SKM-1 (cell line): ENCODE measurements around the gene DBI.
A peak's percentile ranks its signal among the peaks of the same experiment; 100 is the strongest.
"Not testable (repeated sequence)": the region's sequence is repeated elsewhere in the genome, so short reads cannot be mapped to it uniquely, and the experiment has no call there.

ENCODE experiments used
- DNase-seq: peaks from one replicate; lab custom pipeline; 2025; ENCODE audit not compliant: unreplicated experiment; lab: John Stamatoyannopoulos, UW

The DBI gene

GRCh38 chr2:119393971-119394748 lies 27.4 kb downstream of the DBI start:
- no peak for DNase-seq

GRCh38 chr2:119397196-119397595 lies 30.4 kb downstream of the DBI start:
- DNase-seq, result no peak

GRCh38 chr2:119402106-119402505 lies 35.3 kb downstream of the DBI start:
- DNase-seq, result no peak

GRCh38 chr2:119402645-119403560 lies 36.1 kb downstream of the DBI start:
- peak; percentile 44 for DNase-seq

- not testable (repeated sequence) for DNase-seq
Observed at GRCh38 chr2:119403618-119404017, 36.8 kb downstream of the DBI start.

GRCh38 chr2:119405151-119405550 lies 38.4 kb downstream of the DBI start:
- no peak for DNase-seq

GRCh38 chr2:119407430-119408220 lies 40.8 kb downstream of the DBI start:
- peak; percentile 43 for DNase-seq

- no peak for DNase-seq
Observed at GRCh38 chr2:119408221-119408619, 41.4 kb downstream of the DBI start.

- DNase-seq, result no peak
Observed at GRCh38 chr2:119409506-119409905, 42.7 kb downstream of the DBI start.

GRCh38 chr2:119414894-119415293 lies 48.1 kb downstream of the DBI start:
- DNase-seq, result no peak

GRCh38 chr2:119415630-119416029 lies 48.9 kb downstream of the DBI start:
- DNase-seq, result no peak

- DNase-seq, result no peak
Observed at GRCh38 chr2:119416299-119416923, 49.6 kb downstream of the DBI start.

GRCh38 chr2:119417908-119418307 lies 51.1 kb downstream of the DBI start:
- DNase-seq, result no peak

- no peak for DNase-seq
Observed at GRCh38 chr2:119419065-119419464, 52.3 kb downstream of the DBI start.

- DNase-seq, result no peak
Observed at GRCh38 chr2:119419803-119420508, 53.2 kb downstream of the DBI start.

- no peak for DNase-seq
Observed at GRCh38 chr2:119421304-119421703, 54.5 kb downstream of the DBI start.

GRCh38 chr2:119421741-119422140 lies 55.0 kb downstream of the DBI start:
- DNase-seq, result no peak
